SHP77 (cell line): ENCODE measurements around the gene SINHCAF.
"Not testable (repeated sequence)": the region's sequence is repeated elsewhere in the genome, so short reads cannot be mapped to it uniquely, and the experiment has no call there.

Source experiments
- DNase-seq, 2 experiments: peaks; one replicate each; lab custom pipeline; 2025; lab: John Stamatoyannopoulos, UW

Gene SINHCAF

GRCh38 chr12:31263661-31264060 is 62.3 kb downstream of the SINHCAF start:
- no peak for DNase-seq

DNA sequence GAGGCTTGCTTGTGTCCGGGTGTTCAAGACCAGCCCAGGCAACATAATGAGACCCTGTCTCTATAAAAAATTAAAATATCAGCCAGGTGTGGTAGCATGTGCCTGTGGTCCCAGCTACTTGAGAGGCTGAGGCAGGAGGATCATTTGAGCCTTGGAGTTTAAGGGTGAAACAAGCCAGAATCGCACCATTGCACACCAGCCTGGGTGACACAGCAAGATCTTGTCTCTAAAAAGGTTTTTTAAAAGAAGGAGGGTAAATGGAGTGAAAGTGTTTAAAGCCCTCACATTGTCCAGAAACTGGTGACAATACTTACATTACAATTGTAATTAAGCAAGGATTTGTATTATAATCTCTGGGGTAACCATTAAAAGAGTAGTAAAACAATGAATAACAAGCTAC is 64.2 kb downstream of the SINHCAF start:
- no peak for DNase-seq

GRCh38 chr12:31260840-31261239 is 65.1 kb downstream of the SINHCAF start:
- DNase-seq, result no peak

DNA sequence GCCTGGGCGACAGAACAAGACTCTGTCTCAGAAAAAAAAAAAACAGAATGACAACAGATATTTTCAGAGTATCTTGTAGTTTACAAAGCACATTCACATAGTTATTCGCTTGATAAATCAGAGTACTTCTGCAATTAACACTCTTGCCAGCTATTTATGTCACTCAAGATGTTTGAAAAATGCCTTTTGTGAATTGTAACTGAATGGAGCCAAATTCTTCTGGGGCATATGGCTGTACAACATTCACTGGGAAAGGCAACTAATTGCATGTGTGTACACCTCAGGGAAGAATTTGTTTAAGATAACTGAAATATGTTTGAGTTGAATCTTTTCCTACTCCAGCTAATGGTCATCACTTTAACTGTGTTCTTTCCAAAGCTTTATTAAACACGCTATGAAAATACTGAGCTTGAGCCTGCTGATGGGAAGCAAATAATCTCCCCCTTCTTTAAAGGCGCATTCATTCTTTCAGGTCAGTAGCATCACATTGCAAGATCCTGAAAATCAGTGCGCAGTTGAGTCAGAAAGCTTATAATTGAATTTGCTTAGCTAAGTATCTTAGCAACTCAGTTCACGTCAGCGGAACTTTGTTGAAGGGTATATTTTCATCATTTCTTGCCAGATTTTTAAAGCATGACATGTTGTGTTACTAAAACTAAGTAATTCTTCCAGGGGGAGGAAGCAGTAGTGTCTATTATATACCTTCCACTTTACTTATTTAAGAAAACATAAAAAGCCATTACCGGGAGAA is 66.6 kb downstream of the SINHCAF start:
- DNase-seq, result no peak

DNA sequence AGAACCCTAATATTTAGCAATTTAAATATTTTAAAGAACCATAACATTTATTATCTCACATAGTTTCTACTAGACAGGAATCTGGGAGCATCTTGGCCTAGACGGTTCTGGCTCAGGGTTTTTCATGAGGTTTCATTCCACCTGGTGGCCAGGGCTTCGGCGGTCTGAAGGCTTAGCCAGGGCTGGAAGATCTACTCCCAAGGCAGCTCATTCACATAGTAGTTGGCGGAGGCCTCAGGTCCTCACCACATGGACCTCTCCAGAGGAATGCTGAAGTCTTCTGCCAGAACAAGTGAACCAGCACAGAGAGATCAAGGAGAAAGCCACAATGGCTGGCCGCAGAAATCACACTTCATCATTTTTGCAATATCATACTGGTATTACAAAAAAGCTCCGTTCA is 68.2 kb downstream of the SINHCAF start:
- no peak for DNase-seq

GRCh38 chr12:31251707-31252611 is 74.0 kb downstream of the SINHCAF start:
- peak; percentile 20 to 39 for DNase-seq

- no peak for DNase-seq
Observed at GRCh38 chr12:31250179-31250578, 75.8 kb downstream of the SINHCAF start.

GRCh38 chr12:31249356-31249755 is 76.6 kb downstream of the SINHCAF start:
- DNase-seq, result no peak

DNA sequence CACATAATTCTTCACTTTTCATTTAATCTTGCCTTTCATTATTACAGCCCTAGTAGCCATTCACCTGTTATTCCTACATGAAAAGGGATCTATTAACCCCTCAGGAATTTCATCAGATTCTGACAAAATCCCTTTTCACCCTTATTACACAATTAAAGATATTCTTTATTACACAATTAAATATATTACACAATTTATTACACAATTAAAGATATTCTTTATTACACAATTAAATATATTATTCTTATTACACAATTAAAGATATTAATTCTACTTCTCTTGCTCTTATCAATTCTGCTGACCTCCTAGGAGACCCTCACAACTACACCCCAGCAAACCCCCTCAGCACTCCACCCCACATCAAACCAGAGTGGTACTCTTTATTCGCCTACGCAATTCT is 77.1 kb downstream of the SINHCAF start:
- no peak for DNase-seq

DNA sequence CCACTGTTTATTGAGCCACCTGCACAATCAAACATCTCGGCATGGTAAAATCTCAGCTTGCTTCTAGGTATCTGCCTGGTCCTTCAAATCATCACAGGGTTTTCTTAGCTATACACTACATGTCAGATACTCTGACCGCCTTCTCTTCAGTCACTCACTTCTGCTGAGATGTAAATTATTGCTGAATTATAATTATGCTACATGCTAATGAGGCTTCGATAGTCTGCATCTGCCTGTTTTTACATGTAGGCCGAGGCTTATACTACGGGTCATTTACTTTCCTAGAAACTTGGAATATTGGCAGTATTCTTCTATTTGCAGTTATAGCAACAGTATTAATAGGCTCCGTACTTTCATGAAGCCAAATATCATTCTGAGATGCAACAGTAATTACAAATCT is 77.6 kb downstream of the SINHCAF start:
- DNase-seq, result no peak

DNA sequence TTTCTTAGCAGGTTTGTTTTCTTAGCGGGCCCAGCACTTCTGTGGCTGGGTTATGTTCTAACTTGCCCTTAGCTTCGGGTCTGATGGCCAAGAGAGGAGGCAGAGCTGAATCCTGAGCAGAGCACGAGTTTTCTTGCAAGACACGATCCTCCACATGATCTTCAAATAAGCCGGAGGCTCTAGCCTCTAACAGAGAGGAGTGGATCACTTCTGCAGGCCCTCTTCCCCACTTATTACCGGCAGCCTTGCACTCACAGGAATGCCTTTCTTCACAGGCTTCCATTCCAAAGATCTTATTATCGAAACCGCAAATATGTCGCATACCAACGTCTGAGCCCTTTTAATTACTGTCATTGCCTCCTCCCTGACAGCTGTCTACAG is 79.5 kb downstream of the SINHCAF start:
- DNase-seq, result no peak

DNA sequence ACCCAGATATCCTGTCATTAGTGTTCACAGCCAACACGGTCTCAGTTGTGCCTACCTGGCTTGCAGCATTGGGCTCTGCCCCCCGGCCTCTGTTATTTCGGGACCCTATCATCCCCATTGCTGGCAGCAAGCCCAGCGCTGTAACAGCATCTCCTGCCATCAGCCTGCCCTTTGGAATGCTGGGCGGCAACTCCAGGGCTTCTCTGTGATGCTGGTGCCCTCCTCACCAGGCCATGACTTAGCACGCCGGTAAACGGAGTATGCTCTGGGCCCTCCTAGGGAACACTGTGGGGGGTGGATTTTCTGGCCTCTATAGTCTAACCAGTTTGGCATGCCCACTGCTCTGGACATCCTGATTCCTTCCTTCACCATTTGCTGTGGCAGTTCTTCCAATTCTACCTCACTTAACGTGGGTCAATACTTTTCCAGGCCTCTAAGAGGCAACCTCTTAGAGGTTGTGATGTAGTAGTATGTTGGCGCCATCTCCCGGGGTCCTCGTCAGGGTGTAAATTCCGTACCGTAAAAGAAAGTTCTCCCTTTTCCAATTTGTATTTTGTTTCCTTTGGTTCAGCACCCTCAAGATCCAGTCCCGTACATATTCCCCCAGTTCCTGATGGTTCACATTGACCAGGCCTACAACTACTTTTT is 80.0 kb downstream of the SINHCAF start:
- peak; percentile 85 to 90 for DNase-seq

DNA sequence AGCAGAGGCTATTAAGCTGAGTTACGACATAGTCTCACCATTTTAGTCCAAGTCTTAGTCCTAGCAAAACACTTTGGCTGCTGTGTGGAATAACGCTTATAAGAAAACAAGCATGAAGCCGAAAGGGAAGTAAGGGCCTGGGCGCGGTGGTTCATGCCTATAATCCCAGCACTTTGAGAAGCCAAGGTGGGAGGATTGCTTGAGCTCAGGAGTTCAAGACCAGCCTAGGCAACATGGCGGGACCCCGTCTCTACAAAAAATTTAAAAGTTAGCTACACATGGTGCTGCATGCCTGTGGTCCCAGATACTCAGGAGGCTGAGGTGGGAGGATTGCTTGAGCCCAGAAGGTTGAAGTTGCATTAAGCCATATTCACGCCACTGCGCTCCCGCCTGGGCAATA is 83.5 kb downstream of the SINHCAF start:
- not testable (repeated sequence) for DNase-seq

- peak; percentile 94 to 95 for DNase-seq
Observed at GRCh38 chr12:31238764-31239387, 87.1 kb downstream of the SINHCAF start.

GRCh38 chr12:31238333-31238732 is 87.6 kb downstream of the SINHCAF start:
- DNase-seq, result not testable (repeated sequence)

GRCh38 chr12:31236998-31237637 is 88.8 kb downstream of the SINHCAF start:
- peak; percentile 82 to 89 for DNase-seq

- peak; percentile 61 to 85 for DNase-seq
Observed at GRCh38 chr12:31235868-31236395, 90.0 kb downstream of the SINHCAF start.

DNA sequence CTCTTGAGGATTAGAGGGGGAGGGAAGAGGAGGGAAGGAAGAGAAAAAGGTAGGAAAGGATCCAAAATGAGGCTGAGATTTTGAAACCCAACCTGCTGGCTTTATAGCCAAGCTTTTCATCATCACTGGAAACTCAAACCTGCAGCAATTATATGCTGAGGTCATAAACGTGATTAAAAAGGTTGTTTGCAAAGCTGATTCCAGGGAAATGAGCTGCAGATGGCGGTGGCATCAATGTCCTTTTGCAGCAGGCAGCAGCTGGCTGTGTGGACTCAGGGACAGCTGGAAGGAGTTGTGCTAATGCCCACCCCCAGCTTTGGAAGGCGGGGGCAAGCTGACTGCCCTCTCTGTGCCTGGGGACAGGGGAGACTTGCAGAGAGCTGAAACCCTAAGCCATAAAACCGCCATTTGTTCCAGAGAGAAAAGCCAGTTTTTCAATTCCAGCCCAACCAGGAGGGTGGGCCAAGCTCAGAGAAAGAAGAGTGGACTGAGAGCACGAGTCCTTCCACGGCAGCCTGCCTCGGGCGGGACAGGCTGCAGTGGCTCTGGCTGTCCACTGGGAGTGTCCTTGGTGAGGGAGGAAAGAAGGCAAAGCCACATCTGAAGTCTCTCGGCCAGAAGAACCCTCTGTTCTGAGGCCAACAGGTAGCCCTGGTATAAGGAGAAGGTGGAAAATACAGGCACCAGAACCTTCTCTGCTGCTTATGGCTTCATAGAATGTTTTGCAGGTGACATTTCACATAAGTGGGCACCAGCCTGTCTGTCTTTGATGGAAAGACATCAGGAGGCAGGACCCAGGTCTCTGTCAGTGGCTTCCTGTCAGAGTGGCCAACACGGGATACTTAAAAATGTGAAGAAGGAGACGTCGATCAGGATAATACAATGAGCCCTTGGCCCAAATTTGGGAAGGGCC is 90.7 kb downstream of the SINHCAF start:
- peak; percentile 99 for DNase-seq

DNA sequence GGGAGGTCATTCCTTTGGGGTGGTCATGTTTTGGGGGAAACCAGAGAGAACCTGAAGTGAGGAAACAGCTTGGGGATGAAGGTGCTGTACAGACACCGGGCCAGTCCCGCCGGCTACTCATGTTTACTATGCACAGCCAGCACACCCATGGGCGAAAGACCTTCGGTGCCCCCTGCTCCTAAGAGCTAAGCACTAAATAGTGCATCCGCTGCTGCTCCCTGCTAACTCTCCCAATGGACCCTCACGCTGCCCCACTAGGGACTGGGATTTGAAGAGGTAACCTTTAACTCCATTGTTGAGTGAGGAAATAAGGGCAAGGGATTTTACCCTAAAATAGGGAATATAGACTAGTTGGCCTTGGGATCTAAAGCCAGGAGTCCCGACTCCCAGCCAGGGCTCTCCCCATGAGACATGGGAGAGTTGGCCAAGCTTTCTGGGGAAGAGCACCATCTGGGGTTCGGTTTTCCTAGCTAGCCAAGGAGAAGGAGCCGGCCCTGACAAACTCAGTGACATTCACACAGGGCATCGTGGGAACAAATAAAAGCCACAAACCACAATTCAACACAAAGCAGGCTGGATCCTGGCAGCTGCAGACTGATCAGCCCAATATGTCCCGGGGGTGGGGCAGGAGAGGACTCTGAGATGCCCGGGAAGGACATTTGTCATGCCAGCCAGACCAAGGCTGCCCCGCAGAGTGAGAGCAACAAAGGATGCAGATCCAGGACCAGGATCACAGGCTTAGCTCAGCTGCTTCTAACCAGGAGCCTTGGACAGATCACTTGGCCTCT is 91.7 kb downstream of the SINHCAF start:
- DNase-seq, result peak; percentile 93 to 97
